HG02870 (cell line): ENCODE data around the gene B3GAT1.

ENCODE experiments used
- ATAC-seq: cut with Tn5 transposase; IDR thresholded peaks from one replicate; pipeline ENCODE4 v1.9.1; 2021; ENCODE audit warnings: mild to moderate bottlenecking, moderate library complexity; ENCODE audit not compliant: unreplicated experiment

B3GAT1 gene

DNA sequence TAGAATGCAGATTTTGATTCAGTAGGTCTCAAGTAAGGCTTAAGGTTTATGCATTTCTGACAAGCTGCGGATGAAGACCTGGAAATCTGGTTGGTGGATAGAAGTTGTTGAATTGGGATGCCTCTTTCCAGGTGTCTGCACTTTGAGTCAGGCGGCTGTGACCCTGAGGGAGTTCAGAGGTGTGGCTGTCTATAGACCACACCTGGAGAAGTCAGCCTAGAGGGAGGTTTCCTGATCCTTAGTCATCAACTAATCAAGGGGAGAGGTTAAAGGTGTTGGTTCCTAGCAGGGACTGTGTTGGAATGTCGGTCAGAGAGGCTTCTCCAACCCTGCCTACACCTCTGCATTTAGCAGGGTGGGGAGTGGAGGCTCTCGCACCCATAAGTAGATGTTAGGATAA, 72.3 kb downstream of the B3GAT1 start:
- no peak for ATAC-seq

DNA sequence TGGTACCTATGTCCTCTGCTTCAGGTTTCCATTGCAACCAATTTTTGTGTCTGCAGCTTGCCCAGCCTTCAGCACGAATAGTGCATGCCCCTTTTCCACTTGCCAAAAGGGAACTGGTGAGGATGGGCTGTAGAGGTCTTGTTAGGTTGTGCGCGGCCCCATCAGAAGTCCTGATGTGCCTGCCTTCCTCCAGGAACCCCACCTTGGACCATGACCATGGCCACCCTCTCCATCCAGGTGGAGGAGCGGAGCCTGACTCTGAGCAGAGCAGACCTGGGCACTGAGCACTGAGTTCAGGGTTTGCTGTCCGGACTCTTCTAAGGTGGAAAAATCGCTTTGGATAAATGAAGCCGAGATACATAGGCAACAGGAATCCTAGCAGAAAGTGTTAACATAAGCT, 73.4 kb downstream of the B3GAT1 start:
- no peak for ATAC-seq

DNA sequence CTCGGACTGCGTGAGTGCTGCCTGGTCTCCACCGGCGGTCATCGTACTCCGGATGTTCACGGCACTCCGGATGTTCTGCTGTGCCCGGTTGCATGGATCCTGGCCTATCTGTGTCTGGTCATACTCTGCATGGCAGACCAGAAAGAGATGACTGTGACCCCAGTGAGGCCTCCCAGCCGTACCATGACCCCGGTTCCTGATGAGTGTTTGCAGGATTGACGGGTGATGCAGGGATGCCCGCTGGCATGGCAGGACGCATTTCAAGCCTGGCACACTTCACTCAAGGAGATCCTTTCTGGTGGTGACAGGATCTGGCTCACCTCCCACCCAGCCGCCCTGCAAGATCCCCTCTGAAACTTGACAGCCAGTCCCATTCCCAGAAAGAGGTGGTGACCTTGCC, 74.0 kb downstream of the B3GAT1 start:
- no peak for ATAC-seq

DNA sequence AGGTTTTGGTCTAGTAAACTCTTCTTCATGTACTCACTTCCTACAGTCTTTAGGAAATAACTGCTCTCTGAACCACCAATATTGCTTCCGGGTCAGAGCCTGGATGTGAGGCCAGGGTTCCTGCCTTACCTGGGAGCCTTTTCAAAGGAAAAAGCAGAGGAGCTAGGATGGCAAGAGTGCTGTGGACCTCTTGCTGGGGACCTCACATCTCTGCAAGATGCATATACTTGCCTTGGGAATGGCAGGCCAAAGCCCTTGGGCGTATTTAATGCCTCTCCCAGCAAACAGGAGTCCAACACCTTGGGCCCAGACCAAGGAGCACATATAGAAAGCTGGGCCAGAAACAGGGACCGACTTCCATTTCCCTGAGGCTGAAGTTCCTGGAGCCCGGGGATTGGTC, 75.0 kb downstream of the B3GAT1 start:
- ATAC-seq, result no peak

DNA sequence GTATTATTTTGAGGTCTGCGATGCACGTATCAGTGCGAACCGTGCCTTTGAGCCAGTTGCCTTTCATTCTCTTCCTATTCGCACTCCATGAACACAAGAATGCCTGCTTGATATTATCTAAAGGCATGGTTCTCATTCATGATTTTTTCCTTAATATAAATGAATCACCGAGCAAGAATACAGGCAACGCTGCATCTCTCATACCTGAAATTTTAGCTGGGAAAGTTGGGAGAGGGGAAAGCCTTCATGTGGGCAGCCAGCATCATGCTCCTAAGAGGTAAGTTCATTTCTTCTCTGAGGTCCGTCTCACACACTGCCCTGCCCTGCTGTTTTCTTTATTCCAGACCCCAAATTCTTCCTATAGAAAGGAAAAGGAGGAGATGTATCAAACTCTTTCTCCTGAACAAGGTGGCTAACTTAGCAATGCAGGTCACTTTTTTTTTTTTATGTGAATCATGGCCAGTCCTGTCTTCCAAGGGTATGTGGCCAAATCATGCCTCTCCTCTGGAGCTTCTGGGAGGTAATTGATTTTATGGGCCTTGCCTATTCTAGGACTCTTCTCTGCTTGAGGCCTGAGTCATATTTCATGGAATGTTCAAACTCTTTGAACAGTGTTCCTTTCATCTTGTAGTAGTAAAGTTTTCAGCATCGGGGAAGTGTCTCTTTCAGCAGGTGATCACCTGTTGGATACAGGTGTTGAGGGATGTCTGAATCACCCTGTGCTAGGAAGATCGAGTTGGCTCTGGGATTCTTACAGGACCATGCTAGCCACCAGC, 77.1 kb downstream of the B3GAT1 start:
- no peak for ATAC-seq

DNA sequence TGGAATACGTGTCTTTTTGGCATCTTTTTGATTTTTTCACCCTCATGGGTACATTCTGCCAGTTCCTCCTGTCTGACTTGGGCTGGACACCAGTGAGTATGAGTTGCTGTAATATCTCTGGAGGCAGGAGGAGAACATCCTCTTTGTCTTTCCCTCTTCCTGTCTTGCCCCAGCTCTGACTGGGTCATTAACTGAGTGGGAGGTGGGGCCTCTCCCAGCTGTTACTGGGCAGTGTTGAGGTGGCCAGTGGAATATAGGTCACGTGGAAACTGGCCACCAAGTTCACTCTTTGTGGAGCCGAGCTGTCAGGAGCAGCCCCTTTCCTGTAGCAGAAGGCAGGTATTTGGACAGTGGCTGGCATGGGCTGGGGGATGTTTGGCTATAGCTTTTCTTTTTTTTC, 78.1 kb downstream of the B3GAT1 start:
- no peak for ATAC-seq

DNA sequence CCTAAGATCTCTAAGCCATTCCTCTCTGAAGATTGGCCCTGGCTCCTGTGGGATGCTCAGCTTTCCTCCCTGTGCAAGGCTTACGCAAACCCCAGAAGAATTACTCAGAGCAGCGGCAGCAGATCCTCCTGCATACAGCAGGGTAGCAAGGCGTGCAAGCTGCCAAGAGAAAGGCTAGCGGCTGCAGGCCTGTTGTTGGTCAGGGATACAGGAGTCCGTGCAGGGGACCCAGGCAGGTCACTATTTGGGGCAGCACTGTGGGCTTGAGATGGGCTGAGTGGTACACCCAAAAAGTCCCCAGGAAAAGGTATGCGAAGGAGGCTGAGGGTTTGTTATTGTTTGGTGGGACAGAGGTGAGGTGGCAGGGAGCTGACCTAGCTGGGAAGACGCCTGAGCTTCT, 78.7 kb downstream of the B3GAT1 start:
- ATAC-seq, result no peak

DNA sequence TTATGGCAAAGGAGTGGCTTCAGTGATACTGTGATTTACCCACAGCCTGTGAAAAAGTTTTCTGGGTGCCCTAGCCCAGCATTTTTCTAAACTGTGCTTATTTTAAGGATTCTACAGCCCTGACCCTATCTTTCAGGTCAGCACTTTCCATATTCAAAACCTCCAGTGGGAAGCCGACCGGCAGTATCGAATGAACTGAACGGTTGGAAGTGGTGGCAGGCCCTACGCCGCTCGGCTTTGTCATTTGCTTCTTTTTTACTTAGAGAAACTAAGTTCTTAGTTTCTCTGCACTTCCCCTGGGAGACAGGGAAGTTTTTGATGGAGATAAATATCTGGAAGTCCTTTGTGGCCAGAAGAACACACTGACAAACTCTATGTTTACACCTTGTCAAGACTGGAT, 79.3 kb downstream of the B3GAT1 start:
- no peak for ATAC-seq

DNA sequence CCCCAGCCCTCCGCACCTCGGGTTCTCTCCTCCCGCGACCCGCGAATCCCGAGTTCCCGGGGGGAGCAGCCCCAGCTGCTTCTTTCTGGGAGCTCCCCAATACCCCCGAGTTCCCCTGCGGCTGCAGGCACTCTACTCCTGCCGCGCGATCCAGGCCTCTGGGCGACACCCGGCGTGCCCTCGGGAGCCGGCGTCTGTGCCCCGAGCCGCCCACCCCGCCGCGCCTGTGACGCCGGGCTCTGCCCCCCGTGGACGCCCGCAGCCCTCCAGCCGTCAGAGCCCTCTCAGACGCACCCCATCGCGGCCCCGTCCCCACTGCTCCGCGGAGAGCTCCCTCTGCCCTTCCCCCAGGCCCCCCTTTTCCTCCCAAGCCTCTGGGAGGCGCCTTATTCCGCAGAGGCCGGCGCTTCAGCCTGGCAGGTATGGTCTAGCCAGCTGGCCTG, 79.8 kb downstream of the B3GAT1 start:
- ATAC-seq, result peak; percentile 14

DNA sequence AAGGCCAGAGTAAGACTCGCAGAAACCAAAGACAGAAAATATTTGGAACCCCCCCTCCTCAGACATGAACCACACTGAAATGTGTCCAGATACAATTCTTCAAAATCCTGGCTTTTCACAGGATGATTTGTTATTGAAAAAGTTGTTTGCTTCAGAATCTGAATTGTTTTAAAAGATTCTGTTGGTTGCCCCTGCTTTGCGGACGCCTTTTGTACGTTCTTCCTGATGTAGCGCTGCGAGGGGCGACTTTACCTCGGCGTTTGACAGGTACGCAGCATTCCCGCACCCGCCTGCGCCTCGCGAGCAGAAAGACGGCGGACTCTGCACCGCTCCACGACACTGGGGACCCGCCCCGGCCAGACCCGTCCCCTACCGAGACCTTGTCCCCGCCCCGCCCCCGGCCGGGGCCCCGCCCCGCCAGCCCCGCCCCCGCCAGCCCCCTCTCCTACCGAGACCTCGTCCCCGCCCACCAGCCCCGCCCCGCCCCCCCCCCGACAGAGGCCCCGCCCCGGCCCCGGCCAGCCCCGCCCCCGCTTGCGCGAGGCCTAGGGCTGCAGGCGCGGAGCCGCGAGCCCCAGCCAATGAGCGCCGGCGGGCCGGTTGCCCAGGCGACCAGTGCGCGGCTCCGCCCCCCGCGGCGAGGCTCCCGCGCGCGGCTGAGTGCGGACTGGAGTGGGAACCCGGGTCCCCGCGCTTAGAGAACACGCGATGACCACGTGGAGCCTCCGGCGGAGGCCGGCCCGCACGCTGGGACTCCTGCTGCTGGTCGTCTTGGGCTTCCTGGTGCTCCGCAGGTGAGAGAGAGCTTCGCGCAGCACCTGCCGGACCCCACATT, 80.5 kb downstream of the B3GAT1 start, which contains the start of gene GLB1L2:
Gene GLB1L2, plus strand, starts transcription at position 635 of the 835 bp plus-strand sequence. Its CDS starts 74 bp downstream, at position 709.
- peak; percentile 89 for ATAC-seq

DNA sequence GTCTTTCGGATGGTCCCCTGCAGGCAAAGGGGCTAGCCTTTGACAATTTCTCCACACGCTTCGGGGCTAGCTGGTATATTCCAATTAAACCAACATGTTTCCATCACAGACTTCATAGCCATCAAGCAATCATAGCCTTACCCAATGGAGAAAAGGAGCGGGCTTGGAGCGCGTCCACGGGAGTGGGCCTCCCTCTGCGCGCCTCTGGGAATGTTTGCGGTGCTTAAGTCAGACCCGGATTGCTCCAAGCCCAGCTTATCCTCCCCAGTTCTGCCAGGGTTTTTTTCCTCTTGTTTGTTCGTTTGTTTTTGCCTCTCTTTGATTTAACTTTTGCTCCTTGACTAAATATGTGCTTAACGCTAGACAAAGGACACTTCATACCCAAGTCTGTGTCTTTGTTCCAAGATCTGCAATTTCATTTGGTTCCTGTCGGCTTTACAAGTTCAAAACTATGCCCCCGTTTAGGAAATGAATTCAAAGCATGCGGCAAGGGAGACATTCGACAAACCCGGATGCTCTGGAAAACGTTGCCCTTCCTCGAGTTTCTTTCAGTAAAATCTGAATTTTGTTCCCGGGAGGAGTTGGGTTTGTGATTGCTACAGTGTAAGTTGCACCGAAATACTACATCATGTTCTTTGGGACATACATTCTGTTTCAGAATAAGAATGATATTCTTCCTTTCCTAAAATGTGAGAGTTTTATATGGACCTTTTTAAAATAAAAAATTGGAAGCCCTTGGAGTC, 81.3 kb downstream of the B3GAT1 start:
- no peak for ATAC-seq
